ENCODE results near the gene PNMA8C.

- no peak for TF ChIP-seq CTCF (conservative IDR thresholded peaks at IDR 0.05)
- TF ChIP-seq ZFX (IDR thresholded peaks at IDR 0.05), result no peak
Observed at GRCh38 chr19:46408664-46409039, 20.1 kb downstream of the PNMA8C start.
